Measurements from ENCODE around the gene STAM.

DNA sequence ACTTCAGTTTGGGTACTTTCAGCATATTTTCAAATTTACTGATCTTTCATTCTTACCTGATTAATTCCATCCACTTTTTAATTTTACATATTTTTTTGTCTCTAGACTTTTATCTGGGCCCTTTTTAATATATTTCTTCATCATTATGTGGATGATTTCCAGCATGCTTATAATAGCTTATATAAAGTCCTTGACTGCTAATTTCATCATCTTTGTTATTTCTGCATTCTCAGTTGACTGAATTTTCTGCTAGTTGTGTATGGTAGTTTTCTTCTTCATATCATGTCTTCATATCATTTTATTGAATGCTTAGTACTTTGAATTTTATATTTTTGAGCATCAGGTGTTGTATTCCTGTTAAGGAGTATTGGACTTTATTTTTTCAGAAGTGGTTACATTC is 39.6 kb downstream of the STAM start:
- TF ChIP-seq, protein P1, sequence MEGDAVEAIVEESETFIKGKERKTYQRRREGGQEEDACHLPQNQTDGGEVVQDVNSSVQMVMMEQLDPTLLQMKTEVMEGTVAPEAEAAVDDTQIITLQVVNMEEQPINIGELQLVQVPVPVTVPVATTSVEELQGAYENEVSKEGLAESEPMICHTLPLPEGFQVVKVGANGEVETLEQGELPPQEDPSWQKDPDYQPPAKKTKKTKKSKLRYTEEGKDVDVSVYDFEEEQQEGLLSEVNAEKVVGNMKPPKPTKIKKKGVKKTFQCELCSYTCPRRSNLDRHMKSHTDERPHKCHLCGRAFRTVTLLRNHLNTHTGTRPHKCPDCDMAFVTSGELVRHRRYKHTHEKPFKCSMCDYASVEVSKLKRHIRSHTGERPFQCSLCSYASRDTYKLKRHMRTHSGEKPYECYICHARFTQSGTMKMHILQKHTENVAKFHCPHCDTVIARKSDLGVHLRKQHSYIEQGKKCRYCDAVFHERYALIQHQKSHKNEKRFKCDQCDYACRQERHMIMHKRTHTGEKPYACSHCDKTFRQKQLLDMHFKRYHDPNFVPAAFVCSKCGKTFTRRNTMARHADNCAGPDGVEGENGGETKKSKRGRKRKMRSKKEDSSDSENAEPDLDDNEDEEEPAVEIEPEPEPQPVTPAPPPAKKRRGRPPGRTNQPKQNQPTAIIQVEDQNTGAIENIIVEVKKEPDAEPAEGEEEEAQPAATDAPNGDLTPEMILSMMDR (IDR thresholded peaks at IDR 0.05) = no peak
- no peak for TF ChIP-seq POLR2A (IDR thresholded peaks at IDR 0.05)
- no peak for TF ChIP-seq EP300 (IDR thresholded peaks at IDR 0.05)

Measured in ovary (tissue), 3 donors.